GM19025 (cell line): Measurements from ENCODE around the gene KIF5A.

Experiments
- ATAC-seq: cut with Tn5 transposase; IDR thresholded peaks from one replicate; pipeline ENCODE4 v1.9.1; 2021; ENCODE audit warnings: mild to moderate bottlenecking, low read depth, moderate library complexity; ENCODE audit not compliant: unreplicated experiment

KIF5A gene

GRCh38 chr12:57531836-57532235 is 18.0 kb upstream of the KIF5A start:
- no peak for ATAC-seq

- no peak for ATAC-seq
Observed at GRCh38 chr12:57533108-57533507, 16.7 kb upstream of the KIF5A start.

- no peak for ATAC-seq
Observed at GRCh38 chr12:57534250-57534649, 15.6 kb upstream of the KIF5A start.

GRCh38 chr12:57534991-57535543 is 14.8 kb upstream of the KIF5A start:
- ATAC-seq: no peak

GRCh38 chr12:57535764-57536596 is 13.9 kb upstream of the KIF5A start:
- ATAC-seq: no peak

GRCh38 chr12:57536597-57536942 is 13.3 kb upstream of the KIF5A start:
- ATAC-seq: no peak

GRCh38 chr12:57539134-57539768 is 10.6 kb upstream of the KIF5A start:
- no peak for ATAC-seq

GRCh38 chr12:57541001-57541400 is 8.8 kb upstream of the KIF5A start:
- no peak for ATAC-seq

GRCh38 chr12:57541717-57542116 is 8.1 kb upstream of the KIF5A start:
- no peak for ATAC-seq

GRCh38 chr12:57543581-57543980 is 6.3 kb upstream of the KIF5A start:
- ATAC-seq: no peak

- no peak for ATAC-seq
Observed at GRCh38 chr12:57545809-57546437, 3.9 kb upstream of the KIF5A start.

- ATAC-seq: peak; percentile 98
Observed at GRCh38 chr12:57546438-57547287, 3.2 kb upstream of the KIF5A start, which contains the start of gene DCTN2. Gene DCTN2, minus strand, starts transcription at chr12:57547192. Its CDS starts 129 bp downstream, at chr12:57547063.

- ATAC-seq: no peak
Observed at GRCh38 chr12:57547288-57548012, 2.4 kb upstream of the KIF5A start.

- no peak for ATAC-seq
Observed at GRCh38 chr12:57548013-57548315, 1.9 kb upstream of the KIF5A start.

GRCh38 chr12:57548488-57548887 is 1.4 kb upstream of the KIF5A start:
- no peak for ATAC-seq

- no peak for ATAC-seq
Observed at GRCh38 chr12:57549203-57549908, 488 bp upstream of the KIF5A start.

- no peak for ATAC-seq
Observed at GRCh38 chr12:57550641-57551549, 1.1 kb downstream of the KIF5A start.

- no peak for ATAC-seq
Observed at GRCh38 chr12:57551637-57552305, 1.9 kb downstream of the KIF5A start.
